Fibroblast of skin of abdomen (primary cell): ENCODE data around the gene OR51V1.
"Not testable (repeated sequence)": the region's sequence is repeated elsewhere in the genome, so short reads cannot be mapped to it uniquely, and the experiment has no call there.

Source experiments
- DNase-seq: peaks from one replicate; pipeline ENCODE4 v3.0.0-alpha.2; 2013

Gene OR51V1

GRCh38 chr11:5161045-5161444 is 39.4 kb downstream of the OR51V1 start:
- not testable (repeated sequence) for DNase-seq

- not testable (repeated sequence) for DNase-seq
Observed at GRCh38 chr11:5160217-5160616, 40.3 kb downstream of the OR51V1 start.

GRCh38 chr11:5159806-5160205 is 40.7 kb downstream of the OR51V1 start:
- no peak for DNase-seq

- no peak for DNase-seq
Observed at GRCh38 chr11:5154657-5155056, 45.8 kb downstream of the OR51V1 start, which contains the start of gene OR52A1. Gene OR52A1, minus strand, starts transcription at chr11:5154757. Its CDS starts 2,388 bp downstream, at chr11:5152369.

- no peak for DNase-seq
Observed at GRCh38 chr11:5153574-5154431, 46.7 kb downstream of the OR51V1 start.

- DNase-seq: no peak
Observed at GRCh38 chr11:5151713-5152153, 48.7 kb downstream of the OR51V1 start.
